GM12878 (cell line): ENCODE results near the gene SEMA3C. TPM values are rescaled to one million over a fixed set of nuclear protein-coding genes. Genes with fewer than 3 reads are reported as not detected.

Source experiments
- ATAC-seq: fragments of 200-7000 bp; cut with Tn5 transposase; 3 replicates; pipeline ENCODE4 v1.9.1; 2020; ENCODE audit warnings: mild to moderate bottlenecking, moderate library complexity
- BruUV-seq: library from RNA; stranded (reverse); fragments of 400-500 nt; replicated peaks from 2 replicates; lab custom pipeline; 2021; lab: Mats Ljungman, UMichigan
- CTCF ChIA-PET: fragments of 300-600 bp; sonication (Branson Sonifier 250); formaldehyde crosslinking; extraction: SDS; loops from one replicate; lab custom pipeline; 2021; ENCODE audit warnings: inconsistent platforms; lab: Yijun Ruan, JAX
- POLR2A ChIA-PET: fragments of 350-600 bp; formaldehyde crosslinking; extraction: SDS; loops from one replicate; lab custom pipeline; 2021; ENCODE audit warnings: inconsistent platforms; lab: Charles Lee
- RAD21 ChIA-PET: fragments of 300-600 bp; sonication (Branson Sonifier 250); formaldehyde crosslinking; loops from one replicate; lab custom pipeline; 2023; ENCODE audit warnings: antibody characterized with exemption; ENCODE audit not compliant: unreplicated experiment; lab: Charles Lee
- SMC1A ChIA-PET: fragments of 300-600 bp; sonication (Branson Sonifier 250); formaldehyde crosslinking; loops from one replicate; lab custom pipeline; 2023; ENCODE audit not compliant: unreplicated experiment, uncharacterized antibody; lab: Charles Lee
- DNase-seq: peaks from one replicate; pipeline ENCODE4 v3.0.0-alpha.2; 2011; ENCODE audit warnings: low read depth, low spot score
- FAIRE-seq: peaks from 3 replicates; lab custom pipeline; 2011; peaks lifted over from hg19 to GRCh38; lab: Jason Lieb, UNC
- H2AFZ ChIP-seq: 2 replicates; pipeline ENCODE4 v1.6.0; 2011; ENCODE audit warnings: low read depth, low read length, control low read depth; ENCODE audit not compliant: control insufficient read depth
- H3K27ac ChIP-seq: 2 replicates; pipeline ENCODE4 v1.5.1; 2011; ENCODE audit warnings: control low read depth; ENCODE audit not compliant: control insufficient read depth, insufficient read depth
- H3K27me3 ChIP-seq, 2 experiments: replicated peaks in 1 of 2; 2 replicates each; pipeline versions ENCODE4 v1.6.0 to v1.6.1; 2011; ENCODE audit warnings: low read length in 1 of 2; ENCODE audit not compliant: control insufficient read depth in 2 of 2, insufficient read depth in 2 of 2
- H3K36me3 ChIP-seq, 2 experiments: 2 replicates each; pipeline ENCODE4 v1.5.1; 2011; ENCODE audit warnings: low read length in 1 of 2; ENCODE audit not compliant: control insufficient read depth in 2 of 2, insufficient read depth in 2 of 2
- H3K4me1 ChIP-seq: 2 replicates; pipeline ENCODE4 v1.6.1; 2011; ENCODE audit warnings: mild to moderate bottlenecking, low read length, moderate library complexity, mixed read lengths; ENCODE audit not compliant: control insufficient read depth, insufficient read depth
- H3K4me2 ChIP-seq: 2 replicates; pipeline ENCODE4 v1.6.0; 2011; ENCODE audit warnings: control low read depth; ENCODE audit not compliant: control insufficient read depth, insufficient read depth
- H3K4me3 ChIP-seq: fragments of 200-600 bp; sonication (generic); 2 replicates; pipeline ENCODE4 v1.5.1; 2016
- H3K79me2 ChIP-seq: 2 replicates; pipeline ENCODE4 v1.6.0; 2011; ENCODE audit warnings: low read length; ENCODE audit not compliant: control insufficient read depth, insufficient read depth
- H3K9ac ChIP-seq: 2 replicates; pipeline ENCODE4 v1.8.0; 2011; ENCODE audit warnings: low read length, control low read depth, mixed read lengths; ENCODE audit not compliant: control insufficient read depth, insufficient read depth
- H3K9me3 ChIP-seq: replicated peaks from 3 replicates; pipeline ENCODE4 v1.5.1; 2011; ENCODE audit warnings: mild to moderate bottlenecking, low read length; ENCODE audit not compliant: control insufficient read depth, insufficient read depth
- H4K20me1 ChIP-seq: 2 replicates; pipeline ENCODE4 v1.6.0; 2011; ENCODE audit not compliant: control insufficient read depth, insufficient read depth
- ASH2L ChIP-seq: fragments of 300-600, 200-600 bp; sonication (generic); IDR thresholded peaks from 2 replicates; pipeline ENCODE4 v1.6.1; 2017; ENCODE audit warnings: low read depth, mild to moderate bottlenecking, borderline replicate concordance
- CEBPZ ChIP-seq: fragments of 150-350 bp; IDR thresholded peaks from 2 replicates; pipeline ENCODE4 v1.6.1; 2016; ENCODE audit warnings: low read depth, low read length
- CREB1 ChIP-seq: IDR thresholded peaks from 2 replicates; pipeline ENCODE4 v1.6.1; 2012; ENCODE audit warnings: low read depth, mild to moderate bottlenecking, inconsistent platforms
- CREM ChIP-seq: IDR thresholded peaks from 2 replicates; pipeline ENCODE4 v1.6.1; 2014; ENCODE audit warnings: antibody characterized with exemption, low read depth
- EGR1 ChIP-seq, 2 experiments: IDR thresholded peaks; 1 replicate in 1 of 2; 2 replicates in 1 of 2; pipeline ENCODE4 v1.6.1; 2011 to 2012; ENCODE audit warnings: low read depth in 2 of 2, low read length in 2 of 2, borderline replicate concordance in 1 of 2, mild to moderate bottlenecking in 1 of 2, moderate library complexity in 1 of 2
- IKZF1 ChIP-seq: fragments of 450-650 bp; conservative IDR thresholded peaks from 2 replicates; pipeline ENCODE4 v1.6.1; 2017; ENCODE audit warnings: antibody characterized with exemption, mild to moderate bottlenecking
- NKRF ChIP-seq: fragments of 450-650 bp; conservative IDR thresholded peaks from 2 replicates; pipeline ENCODE4 v1.6.1; 2017; ENCODE audit warnings: mild to moderate bottlenecking, moderate library complexity
- NRF1 ChIP-seq: conservative IDR thresholded peaks from 2 replicates; pipeline ENCODE4 v1.6.1; 2011; ENCODE audit warnings: mild to moderate bottlenecking, low read depth, low read length, improper control_type of control experiment
- POLR2A ChIP-seq: IDR thresholded peaks from 2 replicates; pipeline ENCODE4 v1.6.1; 2011; ENCODE audit warnings: low read depth, mild to moderate bottlenecking, low read length
- POU2F2 ChIP-seq: IDR thresholded peaks from 3 replicates; pipeline ENCODE4 v1.6.1; 2011; ENCODE audit warnings: low read depth, mild to moderate bottlenecking, low read length, borderline replicate concordance
- RAD21 ChIP-seq: IDR thresholded peaks from 2 replicates; pipeline ENCODE4 v1.6.1; 2011; ENCODE audit warnings: mild to moderate bottlenecking, low read depth, low read length, moderate library complexity; ENCODE audit not compliant: insufficient read depth
- RFX5 ChIP-seq: IDR thresholded peaks from 2 replicates; pipeline ENCODE4 v1.6.1; 2011; ENCODE audit warnings: low read depth, low read length, improper control_type of control experiment
- whole genome bisulfite sequencing: methylation state at CpG from one replicate; pipeline ENCODE4 v1.1.6; 2016; ENCODE audit warnings: low lambda C conversion rate; ENCODE audit not compliant: insufficient replicate concordance, insufficient coverage; ENCODE audit errors: missing lambda C conversion rate; 5-methylcytosine and 5-hydroxymethylcytosine counted together
- in situ Hi-C: fragments of 300-500 bp; cut with MboI; formaldehyde crosslinking; loops from 9 replicates; pipeline ENCODE4 v1.14.3; 2018; ENCODE audit warnings: mixed read lengths
- intact Hi-C: fragments of 100-400 bp; cut with micrococcal nuclease; formaldehyde crosslinking; loops from one replicate; pipeline ENCODE4 v1.14.2; 2022; ENCODE audit not compliant: unreplicated experiment
- polyA plus RNA-seq, 11 experiments: library from polyadenylated mRNA; depleted of rRNA in 4 of 11; unstranded in 6 of 11; stranded (reverse) in 5 of 11; fragments of >200 nt; fragmentation: Nextera tagmentation in 4 of 11; fragmentation: Illumina TruSeq in 1 of 11; extraction: Ambion mirVana in 4 of 11; extraction: Trizol in 1 of 11; gene quantifications; 1 replicate in 1 of 11; 2 replicates in 10 of 11; pipeline versions ENCODE4 v1.2.1 to v1.2.3, GENCODE V29; 2011 to 2016; ENCODE audit warnings: inconsistent platforms in 2 of 11, missing spikeins in 2 of 11, low read depth in 1 of 11
- total RNA-seq, 4 experiments: library from RNA; depleted of rRNA in 3 of 4; stranded (reverse); fragments of >200 nt in 3 of 4; fragmentation: Illumina TruSeq in 1 of 4; extraction: Trizol in 1 of 4; gene quantifications; 2 replicates each; pipeline versions ENCODE4 v1.2.1 to v1.2.3, GENCODE V29; 2013 to 2021
- TF ChIP-seq, protein P1 (sequence below): fragments of 450-650 bp; IDR thresholded peaks from 2 replicates; pipeline ENCODE4 v1.6.1; 2016; ENCODE audit warnings: mild to moderate bottlenecking

Gene SEMA3C
- total and polyA plus RNA-seq, 10 of the 15 experiments (the other 5 are each of a cell fraction or from before 2014, with no cell fraction given): 0.01 to 0.41 (median 0.11) TPM; not detected in 6

- H3K4me2 ChIP-seq: no peak overlapping the region
- H3K27ac ChIP-seq: no peak overlapping the region
- intact Hi-C loops: no loop called here
- H3K9ac ChIP-seq: no peak overlapping the region
- POLR2A ChIA-PET: no interaction called here
- no peaks in the 10 kb centered on the region for H4K20me1 ChIP-seq
- SMC1A ChIA-PET: no interaction called here
- BruUV-seq: no TSS peak
- no peak overlapping the region for H2AFZ ChIP-seq
- no peak overlapping the region for H3K4me3 ChIP-seq
- H3K36me3 ChIP-seq: no peaks in the 10 kb centered on the region
- H3K27me3 ChIP-seq: no peaks in the 10 kb centered on the region
- H3K9me3 ChIP-seq: no peaks in the 10 kb centered on the region
- in situ Hi-C loops: no loop called here
- TF ChIP-seq EGR1 (IDR thresholded peaks at IDR 0.05; ENCODE audit: borderline replicate concordance in 1 of 2, low read depth in 2 of 2, low read length in 2 of 2) (no peak), RFX5 (no peak), IKZF1 (no peak), POLR2A (no peak), POU2F2 (no peak)
- TF ChIP-seq, protein P1, sequence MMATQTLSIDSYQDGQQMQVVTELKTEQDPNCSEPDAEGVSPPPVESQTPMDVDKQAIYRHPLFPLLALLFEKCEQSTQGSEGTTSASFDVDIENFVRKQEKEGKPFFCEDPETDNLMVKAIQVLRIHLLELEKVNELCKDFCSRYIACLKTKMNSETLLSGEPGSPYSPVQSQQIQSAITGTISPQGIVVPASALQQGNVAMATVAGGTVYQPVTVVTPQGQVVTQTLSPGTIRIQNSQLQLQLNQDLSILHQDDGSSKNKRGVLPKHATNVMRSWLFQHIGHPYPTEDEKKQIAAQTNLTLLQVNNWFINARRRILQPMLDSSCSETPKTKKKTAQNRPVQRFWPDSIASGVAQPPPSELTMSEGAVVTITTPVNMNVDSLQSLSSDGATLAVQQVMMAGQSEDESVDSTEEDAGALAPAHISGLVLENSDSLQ: no peak
- CTCF ChIA-PET: no interaction called here
- no peaks in the 10 kb centered on the region for H3K4me1 ChIP-seq
- no peaks in the 10 kb centered on the region for H3K79me2 ChIP-seq
- WGBS: 23% methylated on average over 2 of the region's 2 CpGs
- RAD21 ChIA-PET: no interaction called here
- ATAC-seq (no peak), DNase-seq (no peak), FAIRE-seq (no peak)
Observed at GRCh38 chr7:80838643-80839042, 80.2 kb downstream of the SEMA3C start.

DNA sequence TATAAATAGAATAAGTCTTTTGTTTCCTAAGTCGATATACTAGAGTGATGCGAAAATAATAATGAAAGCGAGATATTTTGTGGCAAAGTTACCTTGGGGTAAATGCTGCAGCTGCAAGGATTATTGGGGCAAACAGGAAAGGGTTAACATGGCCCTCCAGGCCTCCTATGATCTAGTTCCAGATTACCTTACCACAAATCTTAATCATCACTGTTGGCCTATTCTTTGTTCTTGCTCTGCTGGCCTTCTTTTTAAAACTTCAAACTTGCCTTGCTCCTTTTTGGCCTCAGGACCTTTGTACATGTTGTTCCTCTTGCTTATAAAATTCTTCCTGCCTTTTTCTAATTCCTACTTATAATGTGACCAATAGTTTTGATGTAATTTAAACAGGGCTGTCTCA is 81.5 kb downstream of the SEMA3C start:
- Histone ChIP-seq H3K27me3 (no peaks in the 10 kb centered on the region), H3K9me3 (no peaks in the 10 kb centered on the region), H3K4me1 (no peaks in the 10 kb centered on the region), H3K4me2 (no peak overlapping the region), H4K20me1 (no peaks in the 10 kb centered on the region), H3K9ac (no peak overlapping the region), H3K36me3 (no peaks in the 10 kb centered on the region), H3K4me3 (no peak overlapping the region), H3K27ac (no peak overlapping the region), H3K79me2 (no peaks in the 10 kb centered on the region), H2AFZ (no peak overlapping the region)
- in situ Hi-C loops (no loop called here), intact Hi-C loops (no loop called here)
- RAD21 ChIA-PET: no interaction called here
- CTCF ChIA-PET: no interaction called here
- POLR2A ChIA-PET: no interaction called here
- WGBS: 3% methylated on average over 3 of the region's 3 CpGs
- no peak for ATAC-seq
- SMC1A ChIA-PET: no interaction called here
- no peak for DNase-seq
- BruUV-seq: no TSS peak
- FAIRE-seq: no peak
- TF ChIP-seq NKRF (no peak), RAD21 (no peak), CREB1 (no peak), CREM (no peak), NRF1 (no peak), ASH2L (no peak), CEBPZ (no peak), RFX5 (no peak)
